Endothelial cell (in vitro differentiated cells): ENCODE results near the gene AIFM1. TPM values are rescaled to one million over a fixed set of nuclear protein-coding genes. Genes with fewer than 3 reads are reported as not detected.

ENCODE experiments used
- DNase-seq: peaks from one replicate; pipeline ENCODE4 v3.0.0; 2021; ENCODE audit warnings: low spot score
- H3K27ac Mint-ChIP-seq: one replicate; pipeline ENCODE4 v1.8.0; 2021; ENCODE audit warnings: mixed read lengths, inconsistent platforms; ENCODE audit not compliant: unreplicated experiment
- H3K27me3 Mint-ChIP-seq: one replicate; pipeline ENCODE4 v1.8.0; 2021; ENCODE audit warnings: mild to moderate bottlenecking, moderate library complexity, mixed read lengths, inconsistent platforms; ENCODE audit not compliant: unreplicated experiment
- H3K36me3 Mint-ChIP-seq: one replicate; pipeline ENCODE4 v1.8.0; 2021; ENCODE audit warnings: mild to moderate bottlenecking, low read depth, mixed read lengths, inconsistent platforms; ENCODE audit not compliant: unreplicated experiment
- H3K4me1 Mint-ChIP-seq: one replicate; pipeline ENCODE4 v1.8.0; 2021; ENCODE audit warnings: mild to moderate bottlenecking, mixed read lengths, inconsistent platforms; ENCODE audit not compliant: unreplicated experiment
- H3K4me3 Mint-ChIP-seq: one replicate; pipeline ENCODE4 v1.8.0; 2021; ENCODE audit warnings: mild to moderate bottlenecking, mixed read lengths, inconsistent platforms; ENCODE audit not compliant: unreplicated experiment
- H3K9me3 Mint-ChIP-seq: one replicate; pipeline ENCODE4 v1.8.0; 2021; ENCODE audit warnings: mixed read lengths, inconsistent platforms; ENCODE audit not compliant: unreplicated experiment
- total RNA-seq: library from RNA; stranded (reverse); fragmentation: NEBNext Ultra II Directional; extraction: Animal tissue kit (Norgen Biotek cat#: 25700); gene quantifications from one replicate; pipeline ENCODE4 v1.2.1, GENCODE V29; 2021; ENCODE audit not compliant: unreplicated experiment
- TF ChIP-seq, protein P1 (sequence below): fragments of 200-600 bp; sonication (generic); IDR thresholded peaks from one replicate; pipeline ENCODE4 v1.5.0; 2021; ENCODE audit warnings: antibody characterized with exemption; ENCODE audit not compliant: unreplicated experiment

The AIFM1 gene
- total RNA-seq, 1 donor from 2014 or later = 39.9 TPM

GRCh38 chrX:130094696-130095095 lies 70.9 kb downstream of the AIFM1 start:
- TF ChIP-seq, protein P1, sequence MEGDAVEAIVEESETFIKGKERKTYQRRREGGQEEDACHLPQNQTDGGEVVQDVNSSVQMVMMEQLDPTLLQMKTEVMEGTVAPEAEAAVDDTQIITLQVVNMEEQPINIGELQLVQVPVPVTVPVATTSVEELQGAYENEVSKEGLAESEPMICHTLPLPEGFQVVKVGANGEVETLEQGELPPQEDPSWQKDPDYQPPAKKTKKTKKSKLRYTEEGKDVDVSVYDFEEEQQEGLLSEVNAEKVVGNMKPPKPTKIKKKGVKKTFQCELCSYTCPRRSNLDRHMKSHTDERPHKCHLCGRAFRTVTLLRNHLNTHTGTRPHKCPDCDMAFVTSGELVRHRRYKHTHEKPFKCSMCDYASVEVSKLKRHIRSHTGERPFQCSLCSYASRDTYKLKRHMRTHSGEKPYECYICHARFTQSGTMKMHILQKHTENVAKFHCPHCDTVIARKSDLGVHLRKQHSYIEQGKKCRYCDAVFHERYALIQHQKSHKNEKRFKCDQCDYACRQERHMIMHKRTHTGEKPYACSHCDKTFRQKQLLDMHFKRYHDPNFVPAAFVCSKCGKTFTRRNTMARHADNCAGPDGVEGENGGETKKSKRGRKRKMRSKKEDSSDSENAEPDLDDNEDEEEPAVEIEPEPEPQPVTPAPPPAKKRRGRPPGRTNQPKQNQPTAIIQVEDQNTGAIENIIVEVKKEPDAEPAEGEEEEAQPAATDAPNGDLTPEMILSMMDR = no peak
- H3K4me1 Mint-ChIP-seq = peaks cover 22% of the 10 kb centered on the region
- H3K27ac Mint-ChIP-seq = no peak overlapping the region
- no peaks in the 10 kb centered on the region for H3K36me3 Mint-ChIP-seq
- H3K9me3 Mint-ChIP-seq = no peaks in the 10 kb centered on the region
- no peak for DNase-seq
- H3K27me3 Mint-ChIP-seq = peaks cover 6% of the 10 kb centered on the region
- no peak overlapping the region for H3K4me3 Mint-ChIP-seq

DNA sequence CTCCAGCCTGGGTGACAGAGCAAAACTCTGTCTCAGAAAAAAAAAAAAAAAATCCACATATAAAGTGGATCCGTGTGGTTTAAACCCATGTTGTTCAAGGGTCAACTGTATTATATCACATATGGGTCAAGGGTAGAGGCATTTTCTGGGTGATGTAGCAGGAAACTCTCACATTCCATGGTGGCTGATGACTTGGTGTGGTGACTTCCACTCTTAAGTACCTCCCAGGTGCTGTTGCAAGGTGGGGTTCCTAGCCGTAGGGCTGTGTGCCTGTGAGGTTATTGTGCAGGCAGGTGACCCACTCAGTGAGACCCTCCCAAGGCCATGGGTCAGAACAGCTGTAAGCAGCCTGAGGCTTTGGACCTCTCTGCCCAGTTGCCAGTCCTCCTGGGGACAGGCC lies 72.4 kb downstream of the AIFM1 start:
- Mint-ChIP-seq H3K27ac (no peak overlapping the region), H3K27me3 (peaks cover 6% of the 10 kb centered on the region), H3K9me3 (no peaks in the 10 kb centered on the region), H3K4me3 (no peak overlapping the region), H3K4me1 (peaks cover 19% of the 10 kb centered on the region), H3K36me3 (no peaks in the 10 kb centered on the region)
- TF ChIP-seq, protein P1 = no peak
- DNase-seq = no peak

DNA sequence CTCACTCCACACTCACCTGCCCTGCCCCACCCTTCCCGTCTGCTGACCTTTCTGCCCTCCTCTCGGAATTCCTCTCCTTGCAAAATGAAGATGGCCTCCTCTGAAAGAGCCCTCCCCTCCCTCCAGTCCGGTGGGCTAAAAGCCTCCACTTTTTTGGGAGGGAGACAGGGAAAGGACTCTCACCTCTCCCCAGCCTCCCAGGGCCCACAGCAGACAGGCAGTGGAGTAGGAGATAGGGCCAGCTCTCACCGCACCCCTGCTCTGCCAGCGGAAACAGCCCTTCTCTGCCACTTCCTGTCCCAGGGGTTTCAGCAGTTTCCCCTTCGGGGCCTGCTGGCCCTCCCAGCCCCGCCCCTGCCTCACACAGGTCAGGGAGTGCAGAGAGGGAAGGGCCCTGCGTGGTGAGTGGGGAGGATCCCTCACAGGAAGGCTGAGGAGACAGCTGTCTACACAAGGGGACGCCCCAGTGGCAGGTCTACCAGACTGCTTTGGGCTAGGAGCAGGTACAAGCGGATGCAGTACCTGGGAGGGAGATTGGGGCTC lies 73.6 kb downstream of the AIFM1 start:
- peaks cover 6% of the 10 kb centered on the region for H3K27me3 Mint-ChIP-seq
- TF ChIP-seq, protein P1 = no peak
- H3K9me3 Mint-ChIP-seq = no peaks in the 10 kb centered on the region
- no peak overlapping the region for H3K4me3 Mint-ChIP-seq
- DNase-seq = peak; percentile 26
- H3K27ac Mint-ChIP-seq = peak overlapping the region; percentile 48
- H3K4me1 Mint-ChIP-seq = peaks cover 19% of the 10 kb centered on the region
- H3K36me3 Mint-ChIP-seq = no peaks in the 10 kb centered on the region

DNA sequence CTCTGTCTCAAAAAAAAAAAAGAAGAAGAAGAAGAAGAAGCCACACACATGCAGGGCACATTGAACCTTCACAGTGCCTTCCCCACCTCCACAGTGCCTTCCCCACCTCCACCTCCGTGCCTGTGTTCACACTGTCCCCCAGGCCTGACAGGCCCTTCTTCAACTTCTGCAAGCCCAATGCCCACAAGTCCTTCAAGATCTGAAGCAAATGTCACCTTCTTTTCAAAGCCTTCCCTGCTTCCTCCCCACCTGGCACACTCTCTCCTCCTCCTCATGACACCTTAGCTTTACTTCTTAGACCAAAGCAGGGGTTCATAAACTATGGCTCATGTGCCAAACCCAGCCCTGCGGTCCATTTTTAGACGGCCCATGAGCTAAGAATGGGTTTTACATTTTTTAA lies 75.3 kb downstream of the AIFM1 start:
- peaks cover 29% of the 10 kb centered on the region for H3K4me1 Mint-ChIP-seq
- no peaks in the 10 kb centered on the region for H3K9me3 Mint-ChIP-seq
- peaks cover 6% of the 10 kb centered on the region for H3K27me3 Mint-ChIP-seq
- peak overlapping the region; percentile 72 for H3K27ac Mint-ChIP-seq
- no peak for DNase-seq
- peak overlapping the region; percentile 42 for H3K4me3 Mint-ChIP-seq
- TF ChIP-seq, protein P1 = no peak
- H3K36me3 Mint-ChIP-seq = no peaks in the 10 kb centered on the region

DNA sequence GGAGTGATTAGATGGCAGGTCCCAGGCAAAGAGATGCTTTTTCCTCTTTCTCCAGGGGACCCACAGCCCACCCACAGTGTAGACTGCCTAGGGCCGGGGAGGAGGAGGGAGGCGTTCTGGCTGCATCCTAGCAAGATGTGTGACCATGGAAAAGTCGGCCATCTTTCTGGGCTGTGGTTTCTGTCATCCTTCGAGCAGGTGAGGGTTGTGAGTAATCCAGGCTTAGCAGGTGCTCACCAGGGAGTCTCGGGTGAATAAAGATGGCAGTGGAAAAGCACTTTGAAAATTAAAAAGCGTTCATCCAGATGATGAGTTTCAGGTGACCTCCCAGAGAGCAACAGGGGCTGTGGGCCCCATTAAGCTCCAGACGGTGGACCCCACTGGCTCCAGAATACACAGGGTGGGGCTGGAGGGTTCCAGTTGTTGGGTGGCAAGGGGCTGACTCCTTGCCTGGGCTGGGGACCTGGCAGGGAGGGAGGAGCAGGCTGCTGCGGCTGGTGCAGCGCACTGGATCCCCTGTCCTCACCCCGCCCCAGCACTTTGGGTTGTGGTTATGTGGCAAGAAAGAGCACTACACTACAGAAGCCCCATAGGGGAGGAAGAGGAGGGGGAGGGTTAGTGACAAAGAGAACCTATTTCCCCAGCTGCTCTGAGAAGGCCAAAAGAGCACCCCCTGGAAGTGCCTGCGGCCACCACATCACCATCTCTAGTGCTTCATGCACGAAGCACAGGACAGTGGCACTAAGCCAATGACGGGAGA lies 79.0 kb downstream of the AIFM1 start:
- DNase-seq = no peak
- no peak overlapping the region for H3K4me3 Mint-ChIP-seq
- H3K4me1 Mint-ChIP-seq = peaks cover 32% of the 10 kb centered on the region
- peaks cover 3% of the 10 kb centered on the region for H3K27me3 Mint-ChIP-seq
- H3K36me3 Mint-ChIP-seq = no peaks in the 10 kb centered on the region
- TF ChIP-seq, protein P1 = no peak
- H3K9me3 Mint-ChIP-seq = no peaks in the 10 kb centered on the region
- H3K27ac Mint-ChIP-seq = peak overlapping the region; percentile 97
